ENCODE data around the gene HIC1. TPM values are rescaled to one million over a fixed set of nuclear protein-coding genes. Genes with fewer than 3 reads are reported as not detected.

HIC1 gene
- polyA plus RNA-seq, 3 donors = 0.13 to 14.2 (median 0.30) TPM

DNA sequence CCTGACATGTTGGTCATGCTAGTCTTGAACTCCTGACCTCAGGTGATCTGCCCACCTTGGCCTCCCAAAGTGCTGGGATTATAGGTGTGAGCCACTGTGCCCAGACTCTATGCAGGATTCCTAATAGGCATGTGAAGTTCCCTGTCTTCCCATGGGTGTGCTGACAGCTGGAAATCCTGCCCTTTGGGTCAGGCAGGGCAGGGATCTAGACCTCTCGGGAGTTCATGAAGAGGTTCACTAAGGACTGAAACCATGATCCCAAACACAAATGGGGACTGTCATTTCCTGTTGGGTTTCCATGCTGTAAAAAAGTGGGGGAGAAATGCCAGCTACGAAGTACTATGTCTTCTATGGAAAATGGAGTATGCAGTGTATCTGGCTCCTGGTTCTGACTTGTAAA, 52.1 kb downstream of the HIC1 start:
- Mint-ChIP-seq H3K4me3 (no peak overlapping the region), H3K27me3 (ENCODE audit: low read depth in 3 of 3) (peaks cover 0 to 1% (median 0%) of the 10 kb centered on the region in 3 donors), H3K9me3 (no peaks in the 10 kb centered on the region), H3K27ac (no peak overlapping the region), H3K4me1 (peaks cover 2% of the 10 kb centered on the region), H3K36me3 (peaks cover 21 to 36% of the 10 kb centered on the region in 2 donors)
- no peak for DNase-seq
- Histone ChIP-seq H3K27ac (ENCODE audit: low read depth in 1 of 2, low read length in 2 of 2) (no peak overlapping the region), H3K4me2 (replicated peaks; ENCODE audit: extremely low read depth, low read length, poor library complexity, severe bottlenecking) (no peak overlapping the region), H3K27me3 (ENCODE audit: control insufficient read depth in 2 of 2, insufficient read depth in 2 of 2, low read length in 2 of 2) (no peaks in the 10 kb centered on the region), H3K4me3 (replicated peaks in 1 of 3; ENCODE audit: low read depth in 2 of 3, low read length in 3 of 3) (no peak overlapping the region), H3K9ac (ENCODE audit: insufficient read depth, low read length, poor library complexity, severe bottlenecking) (no peak overlapping the region), H3K4me1 (ENCODE audit: control insufficient read depth in 1 of 2, insufficient read depth in 2 of 2, low read length in 2 of 2) (no peaks in the 10 kb centered on the region), H2AFZ (ENCODE audit: insufficient read depth, low read depth, low read length, poor library complexity, severe bottlenecking) (no peak overlapping the region), H4K20me1 (ENCODE audit: insufficient read depth, low read length) (no peaks in the 10 kb centered on the region), H3K36me3 (replicated peaks in 1 of 2; ENCODE audit: control insufficient read depth in 1 of 2, insufficient read depth in 2 of 2, low read length in 2 of 2) (no peaks in the 10 kb centered on the region), H3K79me2 (ENCODE audit: insufficient read depth, low read length) (no peaks in the 10 kb centered on the region), H3K9me3 (replicated peaks in 1 of 2; ENCODE audit: control insufficient read depth in 1 of 2, insufficient read depth in 1 of 2, low read length in 2 of 2) (no peaks in the 10 kb centered on the region)
- TF ChIP-seq CTCF (IDR thresholded peaks at IDR 0.05) = no peak
- intact Hi-C loops (cut with micrococcal nuclease) = no loop called here
- WGBS (ENCODE audit: insufficient coverage) = 100% methylated on average over 1 of the region's 2 CpGs

GRCh38 chr17:2107506-2107905, 52.6 kb downstream of the HIC1 start:
- Mint-ChIP-seq H3K36me3 (peaks cover 20 to 35% of the 10 kb centered on the region in 2 donors), H3K9me3 (no peaks in the 10 kb centered on the region), H3K27ac (no peak overlapping the region), H3K4me1 (peaks cover 2% of the 10 kb centered on the region), H3K27me3 (ENCODE audit: low read depth in 3 of 3) (peaks cover 0 to 1% (median 0%) of the 10 kb centered on the region in 3 donors), H3K4me3 (no peak overlapping the region)
- H3K36me3 ChIP-seq (replicated peaks in 1 of 2; ENCODE audit: control insufficient read depth in 1 of 2, insufficient read depth in 2 of 2, low read length in 2 of 2) = no peaks in the 10 kb centered on the region
- H2AFZ ChIP-seq (ENCODE audit: insufficient read depth, low read depth, low read length, poor library complexity, severe bottlenecking) = no peak overlapping the region
- H3K4me1 ChIP-seq (ENCODE audit: control insufficient read depth in 1 of 2, insufficient read depth in 2 of 2, low read length in 2 of 2) = peaks cover 0 to under 1% of the 10 kb centered on the region in 2 donors
- H3K9ac ChIP-seq (ENCODE audit: insufficient read depth, low read length, poor library complexity, severe bottlenecking) = no peak overlapping the region
- no peaks in the 10 kb centered on the region for H3K27me3 ChIP-seq (ENCODE audit: control insufficient read depth in 2 of 2, insufficient read depth in 2 of 2, low read length in 2 of 2)
- WGBS (ENCODE audit: insufficient coverage) = 90% methylated on average over 3 of the region's 3 CpGs
- no peak overlapping the region for H3K27ac ChIP-seq (ENCODE audit: low read depth in 1 of 2, low read length in 2 of 2)
- H3K4me2 ChIP-seq (replicated peaks; ENCODE audit: extremely low read depth, low read length, poor library complexity, severe bottlenecking) = no peak overlapping the region
- DNase-seq = no peak
- intact Hi-C loops (cut with micrococcal nuclease) = no loop called here
- TF ChIP-seq CTCF (IDR thresholded peaks at IDR 0.05) = no peak
- no peak overlapping the region for H3K4me3 ChIP-seq (replicated peaks in 1 of 3; ENCODE audit: low read depth in 2 of 3, low read length in 3 of 3)
- H4K20me1 ChIP-seq (ENCODE audit: insufficient read depth, low read length) = no peaks in the 10 kb centered on the region
- no peaks in the 10 kb centered on the region for H3K9me3 ChIP-seq (replicated peaks in 1 of 2; ENCODE audit: control insufficient read depth in 1 of 2, insufficient read depth in 1 of 2, low read length in 2 of 2)
- H3K79me2 ChIP-seq (ENCODE audit: insufficient read depth, low read length) = no peaks in the 10 kb centered on the region
